GM23248 (cell line): Measurements from ENCODE around the gene GBGT1. TPM values are rescaled to one million over a fixed set of nuclear protein-coding genes. Genes with fewer than 3 reads are reported as not detected.

ENCODE experiments used
- DNase-seq: peaks from one replicate; pipeline ENCODE4 v3.0.0-alpha.2; 2015
- H2AFZ ChIP-seq: fragments of 200-600 bp; sonication (generic); 2 replicates; pipeline ENCODE4 v1.6.1; 2016; ENCODE audit warnings: antibody characterized with exemption
- H3F3A ChIP-seq: fragments of 200-600 bp; sonication (generic); 2 replicates; pipeline ENCODE4 v1.6.1; 2016; ENCODE audit warnings: mild to moderate bottlenecking, antibody characterized with exemption, mixed run types; ENCODE audit not compliant: insufficient read depth
- H3K27ac ChIP-seq: fragments of 200-600 bp; sonication (generic); 2 replicates; pipeline ENCODE4 v1.5.1; 2016; ENCODE audit warnings: mild to moderate bottlenecking
- H3K27me3 ChIP-seq: fragments of 200-600 bp; sonication (generic); replicated peaks from 2 replicates; pipeline ENCODE4 v1.6.1; 2016; ENCODE audit warnings: mild to moderate bottlenecking; ENCODE audit not compliant: insufficient read depth
- H3K36me3 ChIP-seq: fragments of 200-600 bp; sonication (generic); 2 replicates; pipeline ENCODE4 v1.6.1; 2016; ENCODE audit warnings: low read depth, mild to moderate bottlenecking
- H3K4me1 ChIP-seq: fragments of 200-600 bp; sonication (generic); 2 replicates; pipeline ENCODE4 v1.6.1; 2016; ENCODE audit warnings: mild to moderate bottlenecking; ENCODE audit not compliant: insufficient read depth
- H3K4me2 ChIP-seq: fragments of 200-600 bp; sonication (generic); one replicate; pipeline ENCODE4 v1.6.1; 2016; ENCODE audit warnings: mild to moderate bottlenecking; ENCODE audit not compliant: unreplicated experiment
- H3K4me3 ChIP-seq: fragments of 200-600 bp; sonication (generic); 2 replicates; pipeline ENCODE4 v1.5.1; 2016; ENCODE audit warnings: mild to moderate bottlenecking
- H3K79me2 ChIP-seq: fragments of 200-600 bp; sonication (generic); 2 replicates; pipeline ENCODE4 v1.6.1; 2016; ENCODE audit warnings: mild to moderate bottlenecking; ENCODE audit not compliant: insufficient read depth
- H3K9ac ChIP-seq: fragments of 200-600 bp; sonication (generic); 2 replicates; pipeline ENCODE4 v1.6.1; 2016; ENCODE audit warnings: mild to moderate bottlenecking
- H3K9me2 ChIP-seq: fragments of 200-600 bp; sonication (generic); 2 replicates; pipeline ENCODE4 v1.6.1; 2016; ENCODE audit warnings: mixed run types, mild to moderate bottlenecking, moderate library complexity; ENCODE audit not compliant: insufficient read depth
- H3K9me3 ChIP-seq: fragments of 200-600 bp; sonication (generic); one replicate; pipeline ENCODE4 v1.6.1; 2017; ENCODE audit warnings: low read depth
- H4K20me1 ChIP-seq: fragments of 200-600 bp; sonication (generic); 2 replicates; pipeline ENCODE4 v1.6.0; 2016; ENCODE audit not compliant: insufficient read depth
- EZH2 ChIP-seq: fragments of 200-600 bp; sonication (generic); IDR thresholded peaks from 2 replicates; pipeline ENCODE4 v1.6.1; 2018; ENCODE audit warnings: antibody characterized with exemption, mild to moderate bottlenecking; ENCODE audit not compliant: insufficient read depth, poor library complexity, severe bottlenecking
- EZH2phosphoT487 ChIP-seq: fragments of 200-600 bp; sonication (generic); IDR thresholded peaks from 2 replicates; pipeline ENCODE4 v1.6.1; 2018; ENCODE audit warnings: antibody characterized with exemption, moderate library complexity, mild to moderate bottlenecking, low read depth; ENCODE audit not compliant: insufficient read depth
- WGBS, 2 experiments: methylation state at CpG; one replicate each; pipeline ENCODE4 v1.1.6; 2015 to 2017; ENCODE audit warnings: low lambda C conversion rate in 2 of 2, low coverage in 1 of 2; ENCODE audit errors: missing lambda C conversion rate in 2 of 2; 5-methylcytosine and 5-hydroxymethylcytosine counted together
- in situ Hi-C: fragments of 300-500 bp; cut with MboI; formaldehyde crosslinking; loops from 2 replicates; pipeline ENCODE4 v1.15.0; 2020
- polyA plus RNA-seq: library from polyadenylated mRNA; unstranded; fragments of >200 nt; fragmentation: Nextera tagmentation; extraction: Ambion mirVana; gene quantifications from 2 replicates; pipeline ENCODE4 v1.2.1, GENCODE V29; 2016
- total RNA-seq: library from RNA; depleted of rRNA; stranded (reverse); fragments of >200 nt; shearing (Covaris generic); gene quantifications from 2 replicates; pipeline ENCODE4 v1.2.3, GENCODE V29; 2014

GBGT1 gene
- total and polyA plus RNA-seq, 2 experiments from 2014 or later, result 0.95 to 3.1 TPM

GRCh38 chr9:133114886-133115603 lies 48.7 kb downstream of the GBGT1 start:
- Histone ChIP-seq H3K9ac (peak overlapping the region; percentile 59), H3K9me3 (no peaks in the 10 kb centered on the region), H3K9me2 (no peaks in the 10 kb centered on the region), H3K27me3 (no peaks in the 10 kb centered on the region), H2AFZ (no peak overlapping the region), H4K20me1 (no peaks in the 10 kb centered on the region; the same call in 1 of the 2 replicates), H3K4me2 (peak overlapping the region; percentile 34), H3K4me1 (peaks cover 32% of the 10 kb centered on the region), H3K36me3 (no peaks in the 10 kb centered on the region), H3F3A (no peaks in the 10 kb centered on the region), H3K79me2 (peaks cover 79% of the 10 kb centered on the region), H3K4me3 (no peak overlapping the region), H3K27ac (peak overlapping the region; percentile 44)
- no peak for DNase-seq
- in situ Hi-C loops, result no loop called here
- no peak for TF ChIP-seq EZH2phosphoT487
- TF ChIP-seq EZH2, result no peak
- WGBS, 2 experiments, result 71% methylated on average over 19 of the region's 19 CpGs

- H3K9me3 ChIP-seq, result no peaks in the 10 kb centered on the region
- H3K27ac ChIP-seq, result no peak overlapping the region
- peaks cover 24% of the 10 kb centered on the region for H3K4me1 ChIP-seq
- in situ Hi-C loops, result no loop called here
- H3K9me2 ChIP-seq, result no peaks in the 10 kb centered on the region
- DNase-seq, result peak; percentile 58
- no peaks in the 10 kb centered on the region for H3K27me3 ChIP-seq
- H3K36me3 ChIP-seq, result no peaks in the 10 kb centered on the region; the same call in 1 of the 2 replicates
- H3K79me2 ChIP-seq, result peaks cover 77% of the 10 kb centered on the region
- TF ChIP-seq EZH2, result no peak
- TF ChIP-seq EZH2phosphoT487, result no peak
- H3K4me2 ChIP-seq, result peak overlapping the region; percentile 25
- WGBS, 2 experiments, result 48 to 54% methylated on average over 20 of the region's 20 CpGs
- no peaks in the 10 kb centered on the region; the same call in 1 of the 2 replicates for H4K20me1 ChIP-seq
- no peak overlapping the region for H2AFZ ChIP-seq
- H3K9ac ChIP-seq, result 0 out of 2 replicates have a peak overlapping the region, but pooled peaks have one; percentile 13
- no peaks in the 10 kb centered on the region for H3F3A ChIP-seq
- H3K4me3 ChIP-seq, result no peak overlapping the region
These were observed 49.5 kb downstream of the GBGT1 start for GRCh38 chr9:133113949-133114885.

DNA sequence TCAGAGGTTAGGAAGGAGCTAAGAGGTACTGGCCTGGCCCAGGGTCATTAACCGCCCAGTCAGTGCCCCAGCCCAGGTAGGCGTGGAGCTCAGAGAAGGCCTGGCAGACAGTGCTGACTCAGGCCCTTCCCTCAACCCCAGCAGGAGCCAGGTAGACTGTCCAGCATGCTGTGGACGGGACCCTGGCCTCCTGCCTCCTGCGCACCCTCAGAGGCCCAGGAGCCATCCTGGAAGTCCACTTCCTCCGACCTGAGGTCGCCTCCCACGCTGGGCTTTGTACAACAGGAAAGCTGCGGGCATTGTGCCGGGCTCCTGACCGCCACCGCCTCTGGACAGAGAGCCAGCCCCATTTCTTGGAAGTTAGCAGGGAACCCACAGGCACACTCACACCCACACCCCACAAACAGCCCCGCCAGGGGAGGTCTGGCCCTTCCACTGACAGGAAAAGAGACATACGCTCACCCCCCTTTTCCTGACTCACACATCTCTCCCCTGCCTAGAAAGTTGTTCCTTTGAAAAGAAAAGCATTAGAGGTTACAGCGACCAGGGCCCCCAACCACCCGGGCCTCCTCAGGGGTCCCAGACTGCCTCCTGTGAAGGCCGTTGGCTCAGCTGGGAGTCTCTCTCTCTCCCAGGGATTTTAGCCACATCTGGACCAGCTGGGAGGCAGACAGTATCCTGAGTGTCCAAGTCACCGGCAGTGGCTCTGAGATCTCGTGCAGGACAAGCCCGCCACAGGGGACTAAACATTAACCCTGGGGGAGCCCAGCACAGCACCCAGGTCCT lies 50.4 kb downstream of the GBGT1 start:
- peaks cover 69% of the 10 kb centered on the region for H3K79me2 ChIP-seq

DNA sequence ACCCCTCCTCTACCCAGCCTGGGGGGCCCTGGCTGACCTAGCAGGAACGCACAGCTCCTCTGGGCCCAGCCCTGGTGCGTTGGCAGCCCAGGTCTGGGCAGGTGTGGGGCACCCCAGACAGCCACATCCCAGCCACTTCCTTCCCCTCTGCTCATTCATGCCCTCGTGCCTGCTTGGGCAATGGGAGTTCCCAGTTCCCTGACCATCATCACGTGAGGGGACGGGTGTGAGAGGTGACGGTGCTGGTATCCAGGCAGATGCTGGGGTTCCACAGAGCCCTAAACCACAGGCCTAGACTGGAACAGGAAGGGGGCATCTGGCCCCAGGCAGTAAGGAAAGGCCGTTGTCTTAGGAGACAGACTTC lies 51.1 kb downstream of the GBGT1 start:
- DNase-seq, result no peak
- no peak overlapping the region for H3K4me2 ChIP-seq
- WGBS, 2 experiments, result 88 to 90% methylated on average over 7 of the region's 7 CpGs
- peaks cover 62% of the 10 kb centered on the region for H3K79me2 ChIP-seq
- in situ Hi-C loops, result no loop called here
- no peak overlapping the region for H3K4me3 ChIP-seq
- no peak overlapping the region for H2AFZ ChIP-seq
- no peak overlapping the region for H3K9ac ChIP-seq
- TF ChIP-seq EZH2 (no peak), EZH2phosphoT487 (no peak)
- H3K27me3 ChIP-seq, result no peaks in the 10 kb centered on the region
- peaks cover 20% of the 10 kb centered on the region; the same call in 1 of the 2 replicates for H3K4me1 ChIP-seq
- no peaks in the 10 kb centered on the region; the same call in 1 of the 2 replicates for H4K20me1 ChIP-seq
- no peak overlapping the region for H3K27ac ChIP-seq
- H3K9me2 ChIP-seq, result no peaks in the 10 kb centered on the region
- peaks cover 5% of the 10 kb centered on the region; the same call in 1 of the 2 replicates for H3K36me3 ChIP-seq
- no peaks in the 10 kb centered on the region for H3F3A ChIP-seq
- no peaks in the 10 kb centered on the region for H3K9me3 ChIP-seq

More for the DNA sequence above, 50.4 kb downstream of the GBGT1 start:
- Histone ChIP-seq H3K4me3 (no peak overlapping the region), H4K20me1 (no peaks in the 10 kb centered on the region; the same call in 1 of the 2 replicates), H3K9me2 (no peaks in the 10 kb centered on the region), H3K36me3 (no peaks in the 10 kb centered on the region; the same call in 1 of the 2 replicates), H3K9ac (no peak overlapping the region), H2AFZ (no peak overlapping the region), H3K27ac (no peak overlapping the region), H3K4me1 (peaks cover 20% of the 10 kb centered on the region; the same call in 1 of the 2 replicates), H3K9me3 (no peaks in the 10 kb centered on the region), H3K4me2 (no peak overlapping the region), H3K27me3 (no peaks in the 10 kb centered on the region), H3F3A (no peaks in the 10 kb centered on the region)
- peak; percentile 45 for DNase-seq
- no peak for TF ChIP-seq EZH2phosphoT487
- TF ChIP-seq EZH2, result no peak
- in situ Hi-C loops, result no loop called here
- WGBS, 2 experiments, result 76 to 79% methylated on average over 19 of the region's 19 CpGs
